ENCODE measurements around the gene SOCS6.

GRCh38 chr18:70322928-70323327, 34.1 kb downstream of the SOCS6 start:
- TF ChIP-seq TCF12 (IDR thresholded peaks at IDR 0.05; ENCODE audit: low read depth) (no peak), TEAD4 (IDR thresholded peaks at IDR 0.05) (no peak), TAF1 (IDR thresholded peaks at IDR 0.05; ENCODE audit: low read depth) (no peak), FOXM1 (IDR thresholded peaks at IDR 0.05; ENCODE audit: borderline replicate concordance, low read depth) (no peak), NFIC (IDR thresholded peaks at IDR 0.05) (no peak), YY1 (IDR thresholded peaks at IDR 0.05; ENCODE audit: low read depth) (no peak), RAD21 (IDR thresholded peaks at IDR 0.05; ENCODE audit: low read depth) (no peak), EGR1 (IDR thresholded peaks at IDR 0.05) (no peak), MAX (IDR thresholded peaks at IDR 0.05) (no peak), CEBPB (IDR thresholded peaks at IDR 0.05) (no peak), REST (IDR thresholded peaks at IDR 0.05; ENCODE audit: low read depth) (no peak), USF1 (IDR thresholded peaks at IDR 0.05) (no peak), EP300 (IDR thresholded peaks at IDR 0.05; ENCODE audit: borderline replicate concordance) (no peak)

All from Ishikawa (cell line).